Endothelial cell of umbilical vein (primary cell): ENCODE data around the gene C3orf22. TPM values are rescaled to one million over a fixed set of nuclear protein-coding genes. Genes with fewer than 3 reads are reported as not detected.

Source experiments
- BruUV-seq: library from RNA; stranded (reverse); fragments of 400-500 nt; replicated peaks from 2 replicates; lab custom pipeline; 2021; lab: Mats Ljungman, UMichigan
- CTCF ChIA-PET: fragments of 300-600, 350-600 bp; sonication (Branson Sonifier 250); formaldehyde crosslinking; loops from one replicate; lab custom pipeline; 2021; ENCODE audit warnings: antibody characterized with exemption, inconsistent platforms; lab: Charles Lee
- POLR2A ChIA-PET: fragments of 300-600, 350-600 bp; sonication (Branson Sonifier 250); formaldehyde crosslinking; loops from one replicate; lab custom pipeline; 2021; ENCODE audit warnings: antibody characterized with exemption, inconsistent platforms; lab: Charles Lee
- DNase-seq: peaks from one replicate; pipeline ENCODE4 v3.0.0-alpha.2; 2011; ENCODE audit warnings: low read depth, low spot score
- FAIRE-seq: peaks from 2 replicates; lab custom pipeline; 2011; peaks lifted over from hg19 to GRCh38; lab: Jason Lieb, UNC
- H2AFZ ChIP-seq: 2 replicates; pipeline ENCODE4 v1.6.0; 2012; ENCODE audit warnings: low read depth, low read length, control low read depth, inconsistent platforms
- H3K27ac ChIP-seq: 2 replicates; pipeline ENCODE4 v1.5.1; 2011; ENCODE audit warnings: low read depth, mild to moderate bottlenecking, control low read depth, low read length, moderate library complexity; ENCODE audit not compliant: insufficient read depth
- H3K27me3 ChIP-seq, 2 experiments: 2 replicates each; pipeline versions ENCODE4 v1.6.0 to v1.6.1; 2011; ENCODE audit warnings: low read length in 2 of 2, mixed read lengths in 1 of 2; ENCODE audit not compliant: control insufficient read depth in 2 of 2, insufficient read depth in 2 of 2
- H3K36me3 ChIP-seq, 2 experiments: 2 replicates in 1 of 2; 3 replicates in 1 of 2; pipeline ENCODE4 v1.5.1; 2011; ENCODE audit warnings: low read length in 2 of 2, mild to moderate bottlenecking in 1 of 2, moderate library complexity in 1 of 2; ENCODE audit not compliant: control insufficient read depth in 2 of 2, insufficient read depth in 2 of 2; ENCODE audit errors: extremely low read depth in 1 of 2
- H3K4me1 ChIP-seq: 3 replicates; pipeline ENCODE4 v1.5.1; 2011; ENCODE audit warnings: mild to moderate bottlenecking, low read length; ENCODE audit not compliant: control insufficient read depth, insufficient read depth; ENCODE audit errors: extremely low read depth
- H3K4me2 ChIP-seq: 2 replicates; pipeline ENCODE4 v1.6.1; 2011; ENCODE audit warnings: low read length, control low read depth, mixed read lengths; ENCODE audit not compliant: insufficient read depth
- H3K4me3 ChIP-seq, 3 experiments: fragments of 200-600 bp in 1 of 3; sonication (generic), shearing (Covaris generic) in 1 of 3; replicated peaks in 1 of 3; 2 replicates each; pipeline ENCODE4 v1.5.1; 2011 to 2016; ENCODE audit warnings: control low read depth in 3 of 3, low read length in 3 of 3, mild to moderate bottlenecking in 2 of 3, inconsistent platforms in 1 of 3, low read depth in 1 of 3, moderate library complexity in 1 of 3; ENCODE audit not compliant: insufficient read depth in 1 of 3
- H3K79me2 ChIP-seq: 2 replicates; pipeline ENCODE4 v1.6.0; 2012; ENCODE audit warnings: low read length, inconsistent platforms; ENCODE audit not compliant: control insufficient read depth, insufficient read depth
- H3K9ac ChIP-seq: replicated peaks from 2 replicates; pipeline ENCODE3; 2011; ENCODE audit warnings: low read length, control low read depth; ENCODE audit not compliant: insufficient read depth; ENCODE audit errors: extremely low read depth
- H3K9me1 ChIP-seq: replicated peaks from 3 replicates; pipeline ENCODE4 v1.6.0; 2011; ENCODE audit warnings: mild to moderate bottlenecking, low read length; ENCODE audit not compliant: control insufficient read depth, insufficient read depth; ENCODE audit errors: extremely low read depth
- H3K9me3 ChIP-seq: replicated peaks from 2 replicates; pipeline ENCODE4 v1.5.1; 2012; ENCODE audit warnings: low read length, inconsistent platforms; ENCODE audit not compliant: control insufficient read depth, insufficient read depth
- H4K20me1 ChIP-seq: replicated peaks from 2 replicates; pipeline ENCODE3; 2011; ENCODE audit warnings: mild to moderate bottlenecking, low read length; ENCODE audit not compliant: control insufficient read depth, insufficient read depth; ENCODE audit errors: extremely low read depth
- CTCF ChIP-seq, 2 donors: IDR thresholded peaks; 1 replicate in 1 of 2; 2 replicates in 1 of 2; pipeline ENCODE4 v1.5.1; 2011; ENCODE audit warnings: low read length in 2 of 2, mild to moderate bottlenecking in 2 of 2, moderate library complexity in 2 of 2, control low read depth in 1 of 2, inconsistent platforms in 1 of 2, low read depth in 1 of 2; ENCODE audit not compliant: insufficient read depth in 1 of 2; ENCODE audit errors: extremely low read depth in 1 of 2
- EZH2 ChIP-seq: IDR thresholded peaks from 2 replicates; pipeline ENCODE4 v1.6.1; 2012; ENCODE audit warnings: borderline replicate concordance, low read depth, mild to moderate bottlenecking, moderate library complexity, low read length, inconsistent platforms; ENCODE audit not compliant: severe bottlenecking
- FOS ChIP-seq: IDR thresholded peaks from 2 replicates; pipeline ENCODE4 v1.6.1; 2011; ENCODE audit warnings: mild to moderate bottlenecking, low read length, moderate library complexity, borderline replicate concordance; ENCODE audit not compliant: insufficient read depth
- GATA2 ChIP-seq: IDR thresholded peaks from 2 replicates; pipeline ENCODE4 v1.7.0; 2011; ENCODE audit warnings: low read depth, mild to moderate bottlenecking, moderate library complexity, mixed read lengths, low read length; ENCODE audit not compliant: insufficient read length, insufficient read depth
- JUN ChIP-seq: IDR thresholded peaks from 2 replicates; pipeline ENCODE4 v1.6.1; 2011; ENCODE audit warnings: borderline replicate concordance, low read depth; ENCODE audit not compliant: insufficient read length, insufficient read depth
- MAX ChIP-seq: IDR thresholded peaks from 2 replicates; pipeline ENCODE4 v1.6.1; 2011; ENCODE audit not compliant: insufficient read depth, insufficient read length
- MYC ChIP-seq: IDR thresholded peaks from one replicate; pipeline ENCODE4 v1.6.1; 2011; ENCODE audit warnings: mild to moderate bottlenecking, low read depth, low read length
- POLR2A ChIP-seq: IDR thresholded peaks from 2 replicates; pipeline ENCODE4 v1.6.1; 2012; ENCODE audit warnings: low read depth, mild to moderate bottlenecking, control low read depth, low read length
- POLR2AphosphoS5 ChIP-seq: IDR thresholded peaks from 2 replicates; pipeline ENCODE4 v1.6.1; 2012; ENCODE audit warnings: low read depth, mild to moderate bottlenecking, control low read depth, low read length, moderate library complexity; ENCODE audit not compliant: insufficient read depth
- dilution Hi-C: fragments of 300-500 bp; cut with MboI; formaldehyde crosslinking; loops from one replicate; pipeline ENCODE4 v1.15.0; 2019; ENCODE audit warnings: low sequenced_read_pairs; ENCODE audit not compliant: extremely low pct_ligation_motif_present
- intact Hi-C: fragments of 100-400 bp; cut with micrococcal nuclease; formaldehyde crosslinking; loops from one replicate; pipeline ENCODE4 v1.10.0; 2022
- polyA plus RNA-seq, 4 experiments: library from polyadenylated mRNA; depleted of rRNA in 3 of 4; stranded (reverse) in 3 of 4; unstranded in 1 of 4; fragments of >200 nt; gene quantifications; 2 replicates each; pipeline versions ENCODE4 v1.2.1 to v1.2.3, GENCODE V29; 2011 to 2012; ENCODE audit warnings: missing spikeins in 1 of 4
- total RNA-seq: library from RNA; stranded (reverse); gene quantifications from 2 replicates; pipeline ENCODE4 v1.2.3, GENCODE V29; 2021

The C3orf22 gene
- total and polyA plus RNA-seq, 2 donors (not counting 3 experiments of a cell fraction or from before 2014, with no cell fraction given): not detected

GRCh38 chr3:126556637-126557414, 1.9 kb downstream of the C3orf22 start:
- Histone ChIP-seq H3K79me2 (no peaks in the 10 kb centered on the region), H3K4me3 (no peak overlapping the region), H3K4me2 (no peak overlapping the region), H2AFZ (no peak overlapping the region), H3K9me1 (no peaks in the 10 kb centered on the region), H3K27me3 (peaks cover 0 to 10% of the 10 kb centered on the region in 2 experiments), H3K27ac (no peak overlapping the region), H4K20me1 (no peaks in the 10 kb centered on the region), H3K36me3 (no peaks in the 10 kb centered on the region), H3K9me3 (no peaks in the 10 kb centered on the region), H3K9ac (no peak overlapping the region), H3K4me1 (no peaks in the 10 kb centered on the region)
- POLR2A ChIA-PET: no interaction called here
- DNase-seq: no peak
- intact Hi-C loops: no loop called here
- no peak for FAIRE-seq
- TF ChIP-seq MYC (no peak), JUN (no peak), FOS (no peak), POLR2AphosphoS5 (no peak)
- CTCF ChIA-PET: no interaction called here
- BruUV-seq: no TSS peak
- dilution Hi-C loops: no loop called here

- ChIA-PET CTCF (interaction anchor here (0.9 kb wide), 1 partner anchor 14 kb away, joined by 4 read pairs; no protein-coding TSS in a partner anchor), POLR2A (no interaction called here)
- Histone ChIP-seq H3K4me2 (no peak overlapping the region), H3K79me2 (no peaks in the 10 kb centered on the region), H3K9me3 (no peaks in the 10 kb centered on the region), H3K27ac (no peak overlapping the region), H2AFZ (no peak overlapping the region), H3K4me3 (no peak overlapping the region), H4K20me1 (no peaks in the 10 kb centered on the region), H3K9me1 (no peaks in the 10 kb centered on the region), H3K27me3 (peaks cover 0 to 6% of the 10 kb centered on the region in 2 experiments), H3K36me3 (no peaks in the 10 kb centered on the region), H3K9ac (no peak overlapping the region), H3K4me1 (no peaks in the 10 kb centered on the region)
- no peak for DNase-seq
- no peak for FAIRE-seq
- no TSS peak for BruUV-seq
- intact Hi-C loops: no loop called here
- TF ChIP-seq POLR2A (no peak), JUN (no peak), EZH2 (no peak), MYC (no peak), MAX (no peak), GATA2 (no peak), CTCF (IDR thresholded peaks at IDR 0.05; ENCODE audit: extremely low read depth in 1 of 2, insufficient read depth in 1 of 2, low read depth in 1 of 2, low read length in 2 of 2) (no peak), FOS (no peak), POLR2AphosphoS5 (no peak)
- dilution Hi-C loops: no loop called here
Measured at GRCh38 chr3:126555795-126556636, 2.7 kb downstream of the C3orf22 start.
